B cell (primary cell): ENCODE data around the gene ANKRD37. TPM values are rescaled to one million over a fixed set of nuclear protein-coding genes. Genes with fewer than 3 reads are reported as not detected.

Source experiments
- ATAC-seq: fragments of 200-7000 bp; cut with Tn5 transposase; one replicate; pipeline ENCODE4 v1.10.0; 2021; ENCODE audit warnings: low read depth, mild to moderate bottlenecking, moderate number of reproducible peaks, moderate library complexity
- CTCF ChIA-PET: fragments of 350-600 bp; sonication (Branson Sonifier 250); formaldehyde crosslinking; loops from one replicate; lab custom pipeline; 2021; ENCODE audit warnings: antibody characterized with exemption, inconsistent platforms; lab: Charles Lee
- POLR2A ChIA-PET: fragments of 350-600 bp; sonication (Branson Sonifier 250); formaldehyde crosslinking; loops from one replicate; lab custom pipeline; 2021; ENCODE audit warnings: antibody characterized with exemption; lab: Charles Lee
- DNase-seq: peaks from one replicate; pipeline ENCODE4 v3.0.0; 2013
- H2AFZ ChIP-seq: 2 replicates; pipeline ENCODE4 v1.6.1; 2012; ENCODE audit warnings: mild to moderate bottlenecking, low read depth, low read length; ENCODE audit not compliant: insufficient read depth, poor library complexity, severe bottlenecking
- H3K27ac ChIP-seq, 2 donors: 1 replicate in 1 of 2; 2 replicates in 1 of 2; pipeline ENCODE4 v1.5.1; 2012 to 2013; ENCODE audit warnings: low read length in 2 of 2, mild to moderate bottlenecking in 2 of 2, moderate library complexity in 1 of 2
- H3K27me3 ChIP-seq, 4 experiments: fragments of 200-600 bp in 1 of 4; sonication (generic) in 1 of 4; replicated peaks in 1 of 4; 1 replicate in 2 of 4; 2 replicates in 2 of 4; pipeline versions ENCODE4 v1.6.1 to v1.7.0; 2013 to 2016; ENCODE audit warnings: low read length in 3 of 4, mild to moderate bottlenecking in 2 of 4, mixed read lengths in 1 of 4, moderate library complexity in 1 of 4; ENCODE audit not compliant: insufficient read depth in 4 of 4, control insufficient read depth in 3 of 4; ENCODE audit errors: control extremely low read depth in 1 of 4
- H3K36me3 ChIP-seq, 2 experiments: replicated peaks in 1 of 2; 1 replicate in 1 of 2; 2 replicates in 1 of 2; pipeline versions ENCODE4 v1.6.1 to v1.7.1; 2013; ENCODE audit warnings: low read length in 1 of 2; ENCODE audit not compliant: insufficient read depth in 2 of 2, control insufficient read depth in 1 of 2; ENCODE audit errors: control extremely low read depth in 1 of 2, extremely low read depth in 1 of 2
- H3K4me1 ChIP-seq, 2 donors: fragments of 200-600 bp in 1 of 2; sonication (generic) in 1 of 2; 1 replicate in 1 of 2; 2 replicates in 1 of 2; pipeline versions ENCODE4 v1.5.1 to v1.6.1; 2013 to 2017; ENCODE audit warnings: low read length in 2 of 2; ENCODE audit not compliant: control insufficient read depth in 2 of 2, insufficient read depth in 2 of 2
- H3K4me2 ChIP-seq: replicated peaks from 2 replicates; pipeline ENCODE3; 2012; ENCODE audit warnings: mild to moderate bottlenecking, low read depth, low read length; ENCODE audit not compliant: poor library complexity, severe bottlenecking
- H3K4me3 ChIP-seq, 5 experiments: fragments of 200-600 bp in 1 of 5; sonication (generic) in 1 of 5; 1 replicate in 3 of 5; 2 replicates in 2 of 5; pipeline versions ENCODE4 v1.5.1 to v1.7.0; 2011 to 2016; ENCODE audit warnings: low read length in 4 of 5, mild to moderate bottlenecking in 4 of 5, low read depth in 2 of 5, control low read depth in 1 of 5, moderate library complexity in 1 of 5; ENCODE audit not compliant: insufficient read depth in 1 of 5; ENCODE audit errors: control extremely low read depth in 1 of 5, extremely low read depth in 1 of 5
- H3K79me2 ChIP-seq: fragments of 200-600 bp; sonication (generic); one replicate; pipeline ENCODE4 v1.6.0; 2016; ENCODE audit warnings: low read length; ENCODE audit not compliant: control insufficient read depth, insufficient read depth
- H3K9ac ChIP-seq: fragments of 200-600 bp; sonication (generic); 2 replicates; pipeline ENCODE4 v1.6.1; 2017; ENCODE audit warnings: mild to moderate bottlenecking, low read length, moderate library complexity
- H3K9me3 ChIP-seq, 3 donors: one replicate each; pipeline versions ENCODE4 v1.6.1 to v1.7.1; 2013; ENCODE audit warnings: low read length in 2 of 3; ENCODE audit not compliant: control insufficient read depth in 2 of 3, insufficient read depth in 1 of 3; ENCODE audit errors: control extremely low read depth in 1 of 3
- H4K20me1 ChIP-seq: 2 replicates; pipeline ENCODE4 v1.6.0; 2012; ENCODE audit warnings: mild to moderate bottlenecking, low read length; ENCODE audit not compliant: insufficient read depth, control insufficient read depth, poor library complexity, severe bottlenecking
- H3K27ac Mint-ChIP-seq: one replicate; pipeline ENCODE4 v1.8.0; 2021; ENCODE audit warnings: mixed read lengths
- H3K27me3 Mint-ChIP-seq: one replicate; pipeline ENCODE4 v1.8.0; 2021; ENCODE audit warnings: mixed read lengths
- H3K4me1 Mint-ChIP-seq: one replicate; pipeline ENCODE4 v1.8.0; 2021; ENCODE audit warnings: mixed read lengths
- H3K4me3 Mint-ChIP-seq: one replicate; pipeline ENCODE4 v1.8.0; 2021; ENCODE audit warnings: mixed read lengths
- H3K9me3 Mint-ChIP-seq: one replicate; pipeline ENCODE4 v1.8.0; 2022; ENCODE audit warnings: mixed read lengths; ENCODE audit not compliant: insufficient read depth
- CTCF ChIP-seq: fragments of 200-600 bp; IDR thresholded peaks from one replicate; pipeline ENCODE4 v1.8.0; 2022; ENCODE audit warnings: antibody characterized with exemption, mild to moderate bottlenecking
- EZH2 ChIP-seq: IDR thresholded peaks from 2 replicates; pipeline ENCODE4 v1.6.1; 2012; ENCODE audit warnings: borderline replicate concordance, low read depth, mild to moderate bottlenecking, moderate library complexity, low read length; ENCODE audit not compliant: insufficient read depth, poor library complexity, severe bottlenecking
- WGBS: methylation state at CpG from one replicate; pipeline ENCODE4 v1.1.5; 2013; ENCODE audit warnings: missing lambda C conversion rate; ENCODE audit not compliant: insufficient coverage; 5-methylcytosine and 5-hydroxymethylcytosine counted together
- intact Hi-C: fragments of 100-400 bp; cut with micrococcal nuclease; formaldehyde crosslinking; loops from one replicate; pipeline ENCODE4 v1.10.0; 2022
- polyA minus RNA-seq: library from RNA; depleted of rRNA, polyadenylated mRNA; stranded (reverse); fragments of >200 nt; gene quantifications from 2 replicates; pipeline ENCODE4 v1.2.3, GENCODE V29; 2012
- polyA plus RNA-seq: library from polyadenylated mRNA; depleted of rRNA; stranded (reverse); fragments of >200 nt; gene quantifications from 2 replicates; pipeline ENCODE4 v1.2.3, GENCODE V29; 2012
- total RNA-seq, 2 donors: library from RNA; stranded (reverse); fragments of 120-200 nt in 1 of 2; gene quantifications; 1 replicate in 1 of 2; 2 replicates in 1 of 2; pipeline versions ENCODE4 v1.2.3 to v1.2.4, GENCODE V29; 2013 to 2022

ANKRD37 gene
- total RNA-seq (22.8 and 29.6 TPM in 2 replicates), polyA plus RNA-seq (30.6 and 64.9 TPM in 2 replicates), polyA minus RNA-seq (54.5 and 55.2 TPM in 2 replicates)
- 10.3 TPM for total RNA-seq (2013)

- ATAC-seq (no peak), DNase-seq (no peak)
- 17% methylated on average over 36 of the region's 38 CpGs for WGBS
- Histone ChIP-seq H3K4me2 (peak within 1 kb of the TSS; percentile 90), H4K20me1 (no peaks in the 10 kb centered on the region), H3K79me2 (no peaks in the 10 kb centered on the region), H3K4me1 (peaks cover 26% of the 10 kb centered on the region in 2 donors), H2AFZ (peak within 1 kb of the TSS; percentile 70), H3K27me3 (no peaks in the 10 kb centered on the region), H3K36me3 (peaks cover 0 to 10% of the 10 kb centered on the region in 2 experiments), H3K27ac (peak within 1 kb of the TSS; percentile 97 to 99), H3K9ac (peak within 1 kb of the TSS; percentile 88), H3K9me3 (no peaks in the 10 kb centered on the region), H3K4me3 (peak within 1 kb of the TSS; percentile 79 to 98 (median 89))
- Mint-ChIP-seq H3K27me3 (no peaks in the 10 kb centered on the region), H3K27ac (peak within 1 kb of the TSS; percentile 94), H3K9me3 (no peaks in the 10 kb centered on the region), H3K4me1 (peaks cover 53% of the 10 kb centered on the region), H3K4me3 (peak within 1 kb of the TSS; percentile 92)
- no peak for TF ChIP-seq EZH2
- CTCF ChIA-PET = interaction anchor here (1.1 to 2.4 kb wide), 5 partner anchors 9 to 201 kb away, joined by 3 to 15 read pairs (median 3); partner anchors contain the start of gene UFSP2
- POLR2A ChIA-PET = interaction anchor here (0.6 to 2.2 kb wide), 4 partner anchors 8 to 201 kb away, joined by 4 to 19 read pairs (median 6); partner anchors contain the start of gene UFSP2
- intact Hi-C loops = loop anchor here (1.0 to 10.0 kb wide), 9 partner anchors 28 to 1890 kb away; partner anchors contain the start of genes ACSL1, CCDC110, CYP4V2 and ING2
Observed at GRCh38 chr4:185396724-185397385, at the start of gene ANKRD37. ANKRD37 (plus strand) TSS chr4:185396841; CDS start chr4:185396924, 83 bp downstream.

- H3K9me3 ChIP-seq = no peaks in the 10 kb centered on the region
- ChIA-PET POLR2A (no interaction called here), CTCF (no interaction called here)
- peaks cover 2 to 28% of the 10 kb centered on the region in 2 experiments for H3K36me3 ChIP-seq
- no peak overlapping the region for H3K27ac ChIP-seq
- H3K4me1 ChIP-seq = peaks cover 30 to 43% of the 10 kb centered on the region in 2 donors
- H3K9me3 Mint-ChIP-seq = no peaks in the 10 kb centered on the region
- H3K4me3 Mint-ChIP-seq = no peak overlapping the region
- no peak overlapping the region for H3K4me3 ChIP-seq
- no peak overlapping the region for H2AFZ ChIP-seq
- intact Hi-C loops = loop anchor here (10.0 kb wide), 1 partner anchor 52 kb away; no protein-coding TSS in a partner anchor
- ATAC-seq = no peak
- no peaks in the 10 kb centered on the region for H4K20me1 ChIP-seq
- no peaks in the 10 kb centered on the region for H3K27me3 Mint-ChIP-seq
- no peak for TF ChIP-seq EZH2
- no peak for TF ChIP-seq CTCF
- H3K9ac ChIP-seq = no peak overlapping the region
- DNase-seq = no peak
- 97% methylated on average over 5 of the region's 14 CpGs for WGBS
- no peak overlapping the region for H3K4me2 ChIP-seq
- peaks cover 7% of the 10 kb centered on the region for H3K79me2 ChIP-seq
- H3K4me1 Mint-ChIP-seq = peaks cover 49% of the 10 kb centered on the region
- no peak overlapping the region for H3K27ac Mint-ChIP-seq
- H3K27me3 ChIP-seq = no peaks in the 10 kb centered on the region
Observed at GRCh38 chr4:185346975-185347601, 49.6 kb upstream of the ANKRD37 start.
